Stimulated activated CD4-positive, alpha-beta T cell treated with anti-CD3 and anti-CD28 coated beads, Interleukin-4, amount 100 ng/mL, for 24 hours (primary cell): Measurements from ENCODE around the gene USP44.
"Not testable (repeated sequence)": the region's sequence is repeated elsewhere in the genome, so short reads cannot be mapped to it uniquely, and the experiment has no call there.

Source experiments
- DNase-seq: peaks from one replicate; pipeline ENCODE4 v3.0.0-alpha.2; 2020

The USP44 gene

DNA sequence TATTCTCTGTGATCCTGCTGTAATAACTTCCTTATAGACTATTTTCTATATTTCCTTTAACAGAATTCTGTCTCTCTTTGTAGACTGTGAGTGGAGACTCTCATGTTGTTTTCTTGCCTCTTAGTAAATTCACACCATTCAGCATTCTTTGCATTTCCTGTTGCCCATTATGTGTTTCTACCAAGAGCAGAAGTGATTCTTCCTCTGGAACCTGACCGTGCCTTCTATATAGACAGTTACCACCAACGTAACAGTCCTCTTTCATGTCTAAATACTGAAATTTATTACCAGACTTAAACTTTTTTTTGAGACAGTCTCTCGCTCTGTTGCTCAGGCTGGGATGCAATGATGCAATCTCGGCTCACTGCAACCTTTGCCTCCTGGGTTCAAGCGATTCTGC, 46.2 kb downstream of the USP44 start:
- DNase-seq = no peak

DNA sequence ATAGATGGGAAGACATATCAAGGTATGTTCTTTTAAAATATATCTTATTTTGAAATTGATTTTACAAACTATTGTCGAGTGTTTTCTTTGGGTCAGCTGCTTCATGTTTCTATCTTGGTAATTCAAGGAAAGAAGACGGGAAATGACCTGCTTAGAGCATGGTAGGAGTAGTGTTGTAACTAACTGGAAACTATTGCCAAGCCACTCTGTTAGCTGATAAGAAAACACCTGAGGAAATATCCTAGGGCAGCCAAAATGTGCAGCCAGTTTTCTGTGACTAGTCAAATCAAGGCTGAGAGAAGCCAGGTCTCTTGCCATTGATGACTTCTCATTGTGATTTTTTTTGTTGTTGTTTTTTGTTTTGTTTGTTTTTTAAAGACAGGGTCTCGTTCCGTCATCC, 47.1 kb downstream of the USP44 start:
- no peak for DNase-seq

DNA sequence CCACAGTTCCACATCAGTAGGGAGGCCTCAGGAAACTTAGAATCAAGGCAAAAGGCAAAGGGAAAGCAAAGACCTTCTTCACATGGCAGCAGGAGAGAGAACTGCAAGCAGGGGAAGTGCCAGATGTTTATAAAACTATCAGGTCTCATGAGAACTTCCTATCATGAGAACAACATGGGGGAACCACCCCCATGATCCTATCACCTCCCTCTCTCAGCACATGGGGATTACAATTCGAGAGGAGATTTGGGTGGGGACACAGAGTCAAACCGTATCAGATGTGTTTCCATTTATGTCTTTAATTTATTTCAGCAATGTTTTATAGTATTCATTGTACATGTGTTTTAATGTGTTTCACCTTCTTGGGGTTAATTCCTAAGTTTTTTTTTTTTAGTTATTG, 51.5 kb downstream of the USP44 start:
- DNase-seq = no peak

DNA sequence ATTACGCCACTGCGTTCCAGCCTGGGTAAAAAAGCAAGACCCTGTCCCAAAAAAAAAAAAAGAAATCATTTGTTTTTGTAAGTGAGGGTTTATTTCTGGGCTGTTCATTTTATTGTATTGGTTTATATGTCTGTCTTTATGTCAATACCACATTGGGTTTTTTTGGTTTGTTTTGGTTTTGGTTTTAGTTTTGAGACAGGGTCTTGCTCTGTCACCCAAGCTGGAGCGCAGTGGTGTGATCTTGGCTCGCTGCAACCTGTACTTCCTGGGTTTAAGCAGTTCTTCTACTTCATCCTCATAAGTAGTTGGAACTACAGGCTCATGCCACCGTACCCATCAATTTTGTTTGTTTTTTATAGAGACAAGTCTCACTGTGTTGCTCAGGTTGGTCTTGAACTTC, 52.3 kb downstream of the USP44 start:
- DNase-seq = no peak

DNA sequence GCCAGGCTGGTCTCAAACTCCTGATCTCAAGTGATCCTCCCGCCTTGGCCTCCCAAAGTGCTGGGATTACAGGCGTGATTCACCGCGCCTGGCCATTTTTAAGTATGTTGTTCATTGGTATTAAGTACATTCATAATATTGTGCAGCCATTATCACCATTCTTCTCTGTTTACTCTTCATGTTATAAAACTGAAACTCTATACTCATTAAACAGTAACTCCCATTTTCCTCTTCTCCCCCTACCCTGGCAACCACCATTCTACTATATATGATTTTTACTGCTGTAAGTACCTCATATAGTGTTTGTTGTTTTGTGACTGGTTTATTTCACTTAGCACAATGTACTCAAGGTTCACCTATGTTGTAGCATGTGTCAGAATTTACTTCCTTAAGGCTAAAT, 54.2 kb downstream of the USP44 start:
- no peak for DNase-seq

DNA sequence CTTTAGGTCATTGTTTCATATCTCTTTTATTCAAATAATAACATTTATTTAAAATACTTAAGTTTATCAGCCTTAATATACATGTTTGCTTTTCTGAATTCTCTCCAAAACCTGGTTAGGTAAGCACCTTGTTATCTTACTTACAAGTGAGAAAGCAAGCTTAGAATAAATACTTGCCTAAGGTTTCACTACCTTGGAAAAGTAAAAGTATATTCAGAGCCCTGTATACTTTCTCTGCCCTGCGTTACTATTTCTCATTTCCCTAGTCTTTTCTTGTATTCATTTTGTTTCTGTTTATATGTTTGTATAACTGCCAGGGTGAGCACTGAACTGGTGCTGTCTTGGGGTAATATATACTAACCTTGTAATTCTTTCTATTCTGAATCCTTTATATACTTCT, 55.8 kb downstream of the USP44 start:
- DNase-seq = no peak

DNA sequence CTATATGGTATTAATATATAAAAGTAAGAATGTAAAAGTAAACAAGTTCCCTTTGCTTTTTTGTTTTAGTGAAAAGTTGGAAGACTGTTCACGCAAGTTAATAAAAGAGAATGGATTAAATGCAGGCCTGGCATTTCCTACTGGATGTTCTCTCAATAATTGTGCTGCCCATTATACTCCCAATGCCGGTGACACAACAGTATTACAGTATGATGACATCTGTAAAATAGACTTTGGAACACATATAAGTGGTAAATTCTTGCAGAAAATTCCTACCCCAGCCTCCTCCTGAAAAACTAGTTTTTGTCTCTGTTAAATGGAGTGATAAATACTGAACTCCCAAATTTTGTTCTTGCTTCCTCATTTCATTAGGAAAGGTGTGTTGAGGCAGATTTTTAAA, 56.4 kb downstream of the USP44 start:
- DNase-seq = no peak

DNA sequence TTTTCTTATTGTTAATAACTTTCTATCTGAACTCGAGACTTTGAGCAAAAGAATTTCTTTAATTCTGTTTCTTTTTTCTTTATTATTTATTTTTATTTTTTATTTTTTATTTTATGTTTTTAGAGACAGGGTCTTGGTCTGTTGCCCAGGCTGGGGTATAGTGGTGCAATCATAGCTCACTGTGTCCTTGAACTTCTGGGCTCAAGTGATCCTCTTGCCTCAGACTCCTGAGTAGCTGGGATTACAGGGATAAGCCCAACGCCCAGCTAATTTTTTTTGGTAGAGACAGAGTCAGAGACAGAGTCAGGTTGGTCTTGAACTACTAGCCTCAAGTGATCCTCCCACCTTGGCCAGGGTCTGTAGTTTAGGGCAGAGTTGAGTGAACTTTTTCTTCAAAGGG, 58.8 kb downstream of the USP44 start:
- no peak for DNase-seq

DNA sequence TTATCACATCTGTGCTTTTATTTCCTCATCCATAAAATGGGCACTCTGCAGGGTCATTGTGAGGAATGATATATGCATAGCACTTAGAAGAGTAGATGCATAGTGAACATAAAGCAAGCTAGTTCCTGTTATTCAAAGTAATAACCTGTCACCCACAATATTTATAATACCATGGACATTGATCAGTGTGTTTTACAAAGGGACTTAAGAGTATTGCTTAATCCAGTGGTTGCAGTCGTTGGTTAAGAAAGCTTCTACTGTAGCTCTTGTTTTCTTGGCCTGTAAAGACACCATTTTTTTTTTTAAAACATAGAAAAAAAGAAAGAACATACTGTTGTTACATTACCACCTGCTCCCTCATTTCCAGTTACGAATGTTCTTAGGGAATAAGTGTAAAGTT, 64.3 kb downstream of the USP44 start:
- DNase-seq = no peak

DNA sequence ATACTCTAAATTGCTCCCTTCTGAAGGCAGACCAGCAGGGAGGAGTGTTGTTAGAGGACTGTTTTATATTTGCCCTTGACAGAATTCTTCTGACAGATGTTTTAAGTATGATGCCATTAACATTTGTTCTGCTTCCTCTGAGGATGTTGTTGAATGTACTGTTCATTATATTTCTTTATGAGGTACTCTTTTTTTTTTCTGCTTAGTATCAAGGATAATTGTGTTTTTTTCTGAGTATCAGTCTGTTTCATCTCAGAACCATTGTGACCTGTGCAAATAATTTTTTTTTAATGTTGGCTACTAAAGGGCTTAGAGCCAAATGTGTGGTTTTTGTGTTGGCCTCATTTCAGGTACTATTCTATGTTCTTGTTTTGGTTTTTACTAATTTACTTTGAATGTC, 66.8 kb downstream of the USP44 start:
- DNase-seq = no peak

DNA sequence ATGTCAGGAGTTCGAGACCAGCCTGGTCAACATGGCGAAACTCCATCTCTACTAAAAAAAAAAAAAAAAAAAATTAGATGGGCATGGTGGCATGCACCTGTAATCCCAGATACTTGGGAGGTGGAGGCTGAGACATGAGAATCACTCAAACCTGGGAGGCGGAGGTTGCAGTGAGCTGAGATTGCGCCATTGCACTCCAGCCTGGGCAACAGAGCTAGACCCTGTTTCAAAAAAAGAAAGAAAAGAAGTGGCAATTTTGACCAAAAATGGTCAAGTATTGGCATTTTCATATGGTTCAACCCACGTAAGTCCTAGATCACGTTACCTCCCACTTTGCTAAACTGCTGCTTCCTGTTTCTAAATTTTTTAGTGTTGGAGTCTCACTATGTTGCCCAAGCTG, 68.7 kb downstream of the USP44 start:
- not testable (repeated sequence) for DNase-seq

DNA sequence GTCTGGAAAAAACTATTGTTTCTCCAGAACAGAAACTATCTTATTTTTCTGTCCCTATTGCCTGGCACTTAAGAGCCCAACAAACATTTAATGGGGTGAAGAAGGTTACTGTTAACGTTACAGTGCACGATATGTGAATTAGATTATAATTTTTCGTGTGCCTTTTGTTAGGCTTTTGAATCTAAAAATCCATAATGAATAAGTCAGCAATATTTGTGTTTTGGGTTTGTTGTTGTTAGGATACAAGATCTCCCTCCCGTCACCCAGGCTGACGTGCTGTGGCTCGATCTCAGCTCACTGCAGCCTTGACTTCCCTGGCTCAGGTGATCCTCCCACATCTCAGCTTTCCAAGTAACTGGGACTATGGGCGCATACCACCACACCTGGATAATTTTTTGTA, 69.4 kb downstream of the USP44 start:
- no peak for DNase-seq

DNA sequence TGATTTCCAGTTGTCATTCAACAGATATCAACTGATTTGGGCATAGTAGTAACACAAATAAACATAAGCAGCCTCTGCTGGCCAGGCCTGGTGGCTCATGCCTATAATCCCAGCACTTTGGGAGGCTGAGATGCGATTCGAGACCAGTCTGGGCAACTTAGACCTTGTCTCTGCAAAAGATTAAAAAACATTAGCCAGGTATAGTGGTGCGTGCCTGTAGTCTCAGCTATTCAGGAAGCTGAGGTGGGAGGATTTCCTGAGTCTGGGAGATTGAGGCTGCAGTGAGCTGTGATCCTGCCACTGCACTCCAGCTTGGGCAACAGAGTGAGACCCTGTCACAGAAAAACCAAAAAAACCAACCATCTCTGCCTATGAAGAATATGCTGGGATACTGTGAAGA, 70.2 kb downstream of the USP44 start:
- DNase-seq = no peak

DNA sequence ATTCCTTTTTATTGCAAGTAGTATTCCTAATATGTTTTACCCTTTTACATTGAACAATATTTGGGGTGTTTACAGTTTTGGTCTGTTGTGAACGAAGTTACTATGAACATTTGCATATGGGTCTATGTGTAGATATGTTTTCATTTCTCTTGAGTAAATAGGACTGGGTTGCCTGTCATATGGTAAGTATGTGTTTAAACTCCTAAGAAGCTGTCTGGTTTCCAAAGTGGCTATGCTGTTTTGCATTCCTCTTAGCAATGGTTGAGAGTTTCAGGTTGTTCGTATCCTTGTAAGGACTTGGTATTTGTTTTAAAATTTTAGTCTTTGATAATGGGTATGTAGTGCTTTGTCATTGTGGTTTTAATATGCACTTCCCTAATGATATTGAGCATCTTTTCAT, 71.0 kb downstream of the USP44 start:
- no peak for DNase-seq

DNA sequence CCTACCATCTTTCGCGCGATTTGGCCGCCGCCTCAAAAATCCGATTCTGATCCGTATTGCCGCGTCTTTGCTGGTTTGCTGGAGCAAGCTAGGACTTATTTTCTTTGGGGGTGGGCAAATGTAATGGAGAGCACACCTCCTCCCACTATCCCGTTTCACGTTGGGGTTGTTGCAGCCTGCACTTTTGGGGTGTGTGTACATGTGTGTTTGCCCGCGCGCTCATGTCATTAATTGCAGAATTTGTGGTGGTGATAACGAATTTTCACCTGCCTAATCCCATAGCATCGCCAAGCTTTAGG, 76.7 kb downstream of the USP44 start:
- no peak for DNase-seq

DNA sequence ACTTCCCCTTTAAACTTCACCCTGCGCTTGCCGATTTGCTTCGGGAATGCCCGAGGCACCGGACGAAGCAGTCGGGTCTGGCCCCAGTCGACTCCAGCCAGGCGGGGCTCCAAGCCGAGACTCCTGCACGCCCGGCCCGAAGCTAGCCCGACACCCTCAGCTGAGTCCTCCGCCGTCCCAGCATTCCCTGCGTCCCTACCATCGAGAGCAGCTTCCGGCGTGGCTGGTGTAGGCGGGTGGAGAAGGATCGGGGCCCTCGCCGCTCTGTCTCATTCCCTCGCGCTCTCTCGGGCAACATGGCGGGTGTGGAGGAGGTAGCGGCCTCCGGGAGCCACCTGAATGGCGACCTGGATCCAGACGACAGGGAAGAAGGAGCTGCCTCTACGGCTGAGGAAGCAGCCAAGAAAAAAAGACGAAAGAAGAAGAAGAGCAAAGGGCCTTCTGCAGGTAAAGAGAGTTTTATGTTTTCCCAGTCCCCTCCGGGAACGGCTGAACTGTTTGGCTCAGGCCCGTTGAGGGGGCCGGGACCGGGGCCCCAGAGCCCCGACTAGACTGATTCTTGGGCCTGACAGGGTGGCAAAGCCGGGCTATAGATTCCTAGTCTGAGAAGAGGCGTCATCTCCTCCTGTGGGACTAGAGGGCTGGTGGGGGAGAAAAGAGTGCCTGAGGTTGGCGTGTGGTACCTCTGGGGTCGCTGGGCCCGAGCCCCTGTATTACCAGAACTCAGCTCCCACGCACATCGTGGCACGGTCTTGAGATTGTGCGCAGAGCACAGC, 77.2 kb downstream of the USP44 start, which contains the start of gene METAP2:
Gene METAP2 (plus strand): TSS at position 269 of the 776 bp plus-strand sequence. CDS start 28 bp downstream, at position 297.
- peak; percentile 96 for DNase-seq

DNA sequence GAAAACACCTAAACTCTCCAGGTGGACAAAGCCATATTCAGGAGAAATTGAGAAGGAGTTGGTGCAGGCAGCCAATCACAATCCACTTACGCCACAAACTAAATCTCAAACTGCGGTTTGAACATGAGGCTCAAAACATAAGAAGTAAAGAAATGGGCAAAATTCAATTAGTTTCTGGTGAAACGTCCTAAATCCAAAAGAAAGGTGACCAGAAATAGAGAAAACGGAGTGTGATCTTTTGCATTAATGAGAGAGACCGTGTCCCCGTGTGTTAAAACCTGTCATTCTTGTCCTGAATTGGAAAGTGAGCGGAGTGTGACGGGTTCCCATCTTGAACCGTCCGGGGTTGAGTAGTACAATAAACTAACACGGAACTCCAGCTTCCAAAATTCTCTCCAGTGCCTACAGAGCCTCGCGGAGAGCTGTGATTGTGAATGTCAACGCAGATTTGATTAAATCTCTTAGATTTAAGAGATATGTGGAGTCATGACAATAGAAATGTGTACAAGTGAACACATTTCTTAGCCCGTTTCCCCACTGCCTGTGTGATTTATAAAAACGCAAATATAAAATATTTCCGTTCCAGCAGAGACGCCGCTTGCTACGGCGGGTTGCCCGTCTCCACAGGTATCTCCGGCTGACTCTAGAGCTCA, 77.9 kb downstream of the USP44 start:
- peak; percentile 29 for DNase-seq

DNA sequence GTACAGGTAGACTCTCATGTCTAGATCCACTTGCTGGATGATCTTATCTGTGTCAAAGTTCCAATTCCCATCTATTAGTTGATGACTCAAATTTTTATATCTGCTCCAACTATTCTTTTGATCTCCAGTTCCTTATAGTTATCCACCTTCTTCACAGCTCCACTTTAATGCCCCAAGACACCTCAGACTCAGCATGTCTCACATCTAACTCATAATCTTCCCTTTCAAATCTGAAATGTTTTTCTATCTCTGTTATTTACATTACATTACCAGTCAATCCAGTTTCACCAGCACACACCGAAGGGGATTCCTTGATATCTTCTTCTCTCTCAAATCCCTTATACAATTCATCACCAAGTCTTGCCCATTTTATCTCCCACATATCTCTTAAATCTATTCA, 81.0 kb downstream of the USP44 start:
- no peak for DNase-seq
